IMR-90 (cell line): Measurements from ENCODE around the gene RNF123. TPM values are rescaled to one million over a fixed set of nuclear protein-coding genes. Genes with fewer than 3 reads are reported as not detected.

Experiments
- ATAC-seq: fragments of 200-7000 bp; cut with Tn5 transposase; 2 replicates; pipeline ENCODE4 v1.9.1; 2020; ENCODE audit warnings: low read depth, mild to moderate bottlenecking, moderate library complexity
- BruUV-seq: library from RNA; stranded (reverse); fragments of 400-500 nt; replicated peaks from 2 replicates; lab custom pipeline; 2021; lab: Mats Ljungman, UMichigan
- CTCF ChIA-PET: fragments of 300-600 bp; formaldehyde crosslinking; extraction: SDS; loops from one replicate; lab custom pipeline; 2021; ENCODE audit warnings: antibody characterized with exemption; lab: Yijun Ruan, JAX
- POLR2A ChIA-PET: fragments of 300-600 bp; sonication (Branson Sonifier 250); formaldehyde crosslinking; loops from one replicate; lab custom pipeline; 2022; ENCODE audit warnings: antibody characterized with exemption; ENCODE audit not compliant: unreplicated experiment; lab: Charles Lee
- DNase-seq: peaks from one replicate; pipeline ENCODE4 v3.0.0; 2013
- H2AFZ ChIP-seq: replicated peaks from 2 replicates; pipeline ENCODE3; 2013; ENCODE audit warnings: low read length, mild to moderate bottlenecking; ENCODE audit not compliant: poor library complexity
- H2AK5ac ChIP-seq: 2 replicates; pipeline ENCODE4 v1.6.1; 2013; ENCODE audit warnings: low read depth, low read length, inconsistent platforms
- H2AK9ac ChIP-seq: replicated peaks from 2 replicates; pipeline ENCODE3; 2013; ENCODE audit warnings: mild to moderate bottlenecking, low read depth, low read length, moderate library complexity; ENCODE audit not compliant: poor library complexity
- H2BK120ac ChIP-seq: 2 replicates; pipeline ENCODE4 v1.6.1; 2013; ENCODE audit warnings: low read depth, low read length, inconsistent platforms
- H2BK15ac ChIP-seq: 3 replicates; pipeline ENCODE4 v1.6.1; 2013; ENCODE audit warnings: low read depth, low read length, inconsistent platforms
- H2BK20ac ChIP-seq: 2 replicates; pipeline ENCODE4 v1.6.1; 2013; ENCODE audit warnings: low read depth, mild to moderate bottlenecking, inconsistent platforms, low read length, moderate library complexity
- H2BK5ac ChIP-seq: 2 replicates; pipeline ENCODE4 v1.6.1; 2013; ENCODE audit warnings: mild to moderate bottlenecking, low read depth, low read length, inconsistent platforms; ENCODE audit not compliant: poor library complexity, severe bottlenecking
- H3K14ac ChIP-seq: replicated peaks from 2 replicates; pipeline ENCODE4 v1.6.1; 2013; ENCODE audit warnings: low read depth, low read length, inconsistent platforms
- H3K18ac ChIP-seq: 2 replicates; pipeline ENCODE4 v1.6.1; 2013; ENCODE audit warnings: low read depth, low read length, control low read depth
- H3K23ac ChIP-seq: 2 replicates; pipeline ENCODE4 v1.6.1; 2013; ENCODE audit warnings: low read depth, low read length, inconsistent platforms
- H3K27ac ChIP-seq: 2 replicates; pipeline ENCODE4 v1.5.1; 2013; ENCODE audit warnings: mild to moderate bottlenecking, control low read depth, low read length; ENCODE audit not compliant: insufficient read depth
- H3K27me3 ChIP-seq: 2 replicates; pipeline ENCODE4 v1.6.1; 2013; ENCODE audit warnings: low read length; ENCODE audit not compliant: control insufficient read depth, insufficient read depth
- H3K36me3 ChIP-seq: 2 replicates; pipeline ENCODE4 v1.6.1; 2013; ENCODE audit warnings: low read length, mixed read lengths; ENCODE audit not compliant: control insufficient read depth, insufficient read depth
- H3K4ac ChIP-seq: 2 replicates; pipeline ENCODE4 v1.6.1; 2013; ENCODE audit warnings: low read depth, low read length, inconsistent platforms
- H3K4me1 ChIP-seq: 2 replicates; pipeline ENCODE4 v1.6.1; 2013; ENCODE audit warnings: low read length, mixed read lengths; ENCODE audit not compliant: control insufficient read depth, insufficient read depth
- H3K4me2 ChIP-seq: 2 replicates; pipeline ENCODE4 v1.6.1; 2013; ENCODE audit warnings: low read depth, mild to moderate bottlenecking, control low read depth, low read length, moderate library complexity
- H3K4me3 ChIP-seq: 2 replicates; pipeline ENCODE4 v1.5.1; 2013; ENCODE audit warnings: low read depth, mild to moderate bottlenecking, control low read depth, low read length, moderate library complexity; ENCODE audit not compliant: insufficient read depth
- H3K56ac ChIP-seq: 2 replicates; pipeline ENCODE4 v1.6.1; 2013; ENCODE audit warnings: low read length, inconsistent platforms; ENCODE audit not compliant: insufficient read depth; ENCODE audit errors: extremely low read depth
- H3K79me1 ChIP-seq, 2 experiments: 2 replicates each; pipeline ENCODE4 v1.6.1; 2013; ENCODE audit warnings: low read length in 2 of 2, inconsistent platforms in 1 of 2, low read depth in 1 of 2
- H3K9ac ChIP-seq: 2 replicates; pipeline ENCODE4 v1.6.1; 2013; ENCODE audit warnings: low read depth, low read length, control low read depth
- H3K9me1 ChIP-seq: 2 replicates; pipeline ENCODE4 v1.6.1; 2013; ENCODE audit warnings: low read length, inconsistent platforms; ENCODE audit not compliant: insufficient read depth
- H3K9me3 ChIP-seq: 2 replicates; pipeline ENCODE4 v1.6.1; 2013; ENCODE audit warnings: low read length; ENCODE audit not compliant: control insufficient read depth, insufficient read depth
- H4K20me1 ChIP-seq: 2 replicates; pipeline ENCODE4 v1.6.1; 2013; ENCODE audit warnings: low read length, inconsistent platforms; ENCODE audit not compliant: insufficient read depth
- H4K5ac ChIP-seq: 2 replicates; pipeline ENCODE4 v1.6.1; 2013; ENCODE audit warnings: mild to moderate bottlenecking, low read depth, low read length, control low read depth
- H4K8ac ChIP-seq, 2 experiments: 2 replicates each; pipeline ENCODE4 v1.6.1; 2013; ENCODE audit warnings: low read depth in 2 of 2, low read length in 2 of 2, control low read depth in 1 of 2, inconsistent platforms in 1 of 2
- H4K91ac ChIP-seq: 2 replicates; pipeline ENCODE4 v1.6.1; 2013; ENCODE audit warnings: low read depth, low read length, inconsistent platforms; ENCODE audit not compliant: insufficient read depth
- CEBPB ChIP-seq: IDR thresholded peaks from 2 replicates; pipeline ENCODE4 v1.6.1; 2012; ENCODE audit warnings: low read depth, low read length, improper control_type of control experiment
- MXI1 ChIP-seq: IDR thresholded peaks from 2 replicates; pipeline ENCODE4 v1.6.1; 2012; ENCODE audit warnings: low read depth, mild to moderate bottlenecking, low read length, moderate library complexity, borderline replicate concordance
- NFE2L2 ChIP-seq: fragments of 150-350 bp; IDR thresholded peaks from 2 replicates; pipeline ENCODE4 v1.6.1; 2016; ENCODE audit warnings: low read depth, mild to moderate bottlenecking, low read length
- RCOR1 ChIP-seq: IDR thresholded peaks from 2 replicates; pipeline ENCODE4 v1.6.1; 2012; ENCODE audit warnings: mild to moderate bottlenecking, low read length, improper control_type of control experiment; ENCODE audit not compliant: insufficient replicate concordance
- whole genome bisulfite sequencing, 2 experiments: methylation state at CpG; one replicate each; pipeline versions ENCODE4 v1.1.5 to v1.1.7; 2013; ENCODE audit warnings: missing lambda C conversion rate in 2 of 2; ENCODE audit not compliant: insufficient read length in 1 of 2; ENCODE audit errors: extremely low coverage in 2 of 2; 5-methylcytosine and 5-hydroxymethylcytosine counted together
- dilution Hi-C: fragments of 300-500 bp; cut with HindIII; formaldehyde crosslinking; loops from one replicate; pipeline ENCODE4 v1.14.3; 2018; ENCODE audit warnings: low sequenced_read_pairs; ENCODE audit not compliant: unreplicated experiment
- in situ Hi-C: fragments of 300-500 bp; cut with MboI; formaldehyde crosslinking; loops from 3 replicates; pipeline ENCODE4 v1.14.3; 2019; ENCODE audit warnings: low sequenced_read_pairs, inconsistent platforms, mixed read lengths
- intact Hi-C: fragments of 100-400 bp; cut with micrococcal nuclease; formaldehyde crosslinking; loops from 2 replicates; pipeline ENCODE4 v1.10.0; 2022
- polyA plus RNA-seq, 3 experiments: library from polyadenylated mRNA; depleted of rRNA; stranded (reverse); fragments of >200 nt; gene quantifications; 2 replicates each; pipeline ENCODE4 v1.2.3, GENCODE V29; 2012; ENCODE audit warnings: low replicate concordance in 1 of 3
- total RNA-seq: library from RNA; depleted of rRNA; stranded (reverse); fragments of >200 nt; gene quantifications from 2 replicates; pipeline ENCODE4 v1.2.3, GENCODE V29; 2012

The RNF123 gene
- total and polyA plus RNA-seq, 2 of the 4 experiments (the other 2 are of a cell fraction): 13.4 to 37.7 TPM

DNA sequence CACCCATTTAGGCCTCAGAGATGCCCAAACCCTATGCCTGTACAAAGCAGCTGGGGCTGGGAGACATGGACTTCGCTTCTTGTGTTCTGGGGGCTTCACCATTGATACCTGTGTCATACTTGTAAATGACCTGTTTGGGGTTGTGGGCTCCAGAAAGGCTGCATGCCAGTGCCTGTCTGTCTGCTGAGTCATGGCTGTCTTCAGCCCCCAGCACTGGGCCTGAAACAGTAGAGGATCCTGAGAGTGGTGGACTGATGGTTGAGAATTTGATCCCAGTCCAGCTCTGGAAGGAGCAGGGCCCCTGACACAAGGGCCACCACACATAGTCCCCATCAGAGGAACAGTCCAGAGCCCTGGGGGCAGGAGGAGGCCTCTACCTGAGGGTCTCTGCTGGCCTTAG lies 39.8 kb upstream of the RNF123 start:
- Histone ChIP-seq H3K27ac (no peak overlapping the region), H3K23ac (no peak overlapping the region), H4K20me1 (no peaks in the 10 kb centered on the region), H3K79me1 (no peaks in the 10 kb centered on the region), H2AK5ac (no peak overlapping the region), H2AFZ (no peak overlapping the region), H3K36me3 (no peaks in the 10 kb centered on the region), H4K91ac (no peak overlapping the region), H3K4ac (no peak overlapping the region), H2BK15ac (no peak overlapping the region), H3K4me3 (no peak overlapping the region), H2BK120ac (no peak overlapping the region), H4K8ac (no peak overlapping the region), H2BK20ac (no peak overlapping the region), H3K9me1 (peaks cover 3% of the 10 kb centered on the region; the same call in 1 of the 2 replicates), H3K9me3 (no peaks in the 10 kb centered on the region), H2AK9ac (no peak overlapping the region), H3K4me1 (no peaks in the 10 kb centered on the region), H2BK5ac (no peak overlapping the region), H3K9ac (no peak overlapping the region), H3K56ac (no peak overlapping the region), H3K27me3 (peaks cover 28% of the 10 kb centered on the region), H4K5ac (no peak overlapping the region), H3K4me2 (no peak overlapping the region), H3K18ac (no peak overlapping the region), H3K14ac (no peak overlapping the region)
- POLR2A ChIA-PET: no interaction called here
- BruUV-seq: no TSS peak
- in situ Hi-C loops (no loop called here), intact Hi-C loops (no loop called here), dilution Hi-C loops (no loop called here)
- DNase-seq (no peak), ATAC-seq (no peak)
- CTCF ChIA-PET: no interaction called here
- WGBS, 2 experiments: no CpG with 5 or more reads among the region's 1 CpG
- no peak for TF ChIP-seq RCOR1
- TF ChIP-seq MXI1: no peak
- 0 out of 2 replicates have a peak, but pooled peaks have one; percentile 46 for TF ChIP-seq NFE2L2
- no peak for TF ChIP-seq CEBPB
